ENCODE results near the gene GARIN1A.

DNA sequence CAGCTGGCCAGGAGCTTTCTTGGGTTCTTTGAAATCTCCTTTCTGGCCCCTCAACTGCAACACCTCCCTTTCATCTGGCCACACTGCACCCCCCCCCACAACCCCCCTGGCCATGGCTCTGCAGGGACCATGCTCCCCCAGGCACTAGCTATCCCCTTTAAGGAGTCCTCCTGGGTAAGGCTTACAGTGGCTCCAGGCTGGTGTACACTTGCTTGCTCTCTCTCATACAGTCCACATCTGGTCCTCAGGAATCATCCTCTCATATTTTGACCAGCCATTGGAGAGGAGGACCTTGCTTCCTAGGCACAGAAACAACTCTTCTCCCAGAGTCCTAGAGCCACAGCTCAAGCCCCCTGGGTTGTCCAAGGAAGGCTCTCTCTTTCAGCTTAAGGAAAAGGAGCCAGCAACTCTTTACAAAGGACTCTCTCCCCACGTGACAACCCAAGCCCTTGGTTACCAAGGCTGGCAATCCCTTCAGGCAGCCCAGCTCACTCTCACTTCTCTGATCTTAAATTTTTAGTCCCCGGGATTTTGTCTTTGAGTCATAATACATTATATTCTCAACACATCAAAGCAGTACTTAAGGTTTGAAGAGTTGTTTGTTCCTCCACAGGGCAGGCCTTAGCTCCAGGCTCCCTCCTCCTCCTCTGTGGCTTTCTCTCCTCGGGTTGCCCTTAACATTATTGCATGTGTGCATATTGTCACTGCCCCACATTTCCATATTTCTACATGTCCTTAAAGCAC lies 9.9 kb downstream of the GARIN1A start:
- no peak for TF ChIP-seq CTCF (conservative IDR thresholded peaks at IDR 0.05; ENCODE audit: low read length)
- TF ChIP-seq EZH2phosphoT487 (IDR thresholded peaks at IDR 0.05; ENCODE audit: borderline replicate concordance), result no peak
